Progenitor cell of endocrine pancreas (in vitro differentiated cells): ENCODE results near the gene COBL. TPM values are rescaled to one million over a fixed set of nuclear protein-coding genes. Genes with fewer than 3 reads are reported as not detected.

Experiments
- DNase-seq: peaks from one replicate; pipeline ENCODE4 v3.0.0; 2021; ENCODE audit warnings: low spot score; ENCODE audit not compliant: unreplicated experiment
- H3K27ac Mint-ChIP-seq: 2 replicates; pipeline ENCODE4 v1.8.0; 2021; ENCODE audit warnings: mild to moderate bottlenecking, moderate library complexity, mixed read lengths
- H3K27me3 Mint-ChIP-seq: 2 replicates; pipeline ENCODE4 v1.8.0; 2021; ENCODE audit warnings: mixed read lengths
- H3K36me3 Mint-ChIP-seq: 2 replicates; pipeline ENCODE4 v1.8.0; 2022; ENCODE audit warnings: mixed read lengths; ENCODE audit not compliant: insufficient read depth
- H3K4me1 Mint-ChIP-seq: 2 replicates; pipeline ENCODE4 v1.8.0; 2021; ENCODE audit warnings: low read depth, mixed read lengths
- H3K4me3 Mint-ChIP-seq: 2 replicates; pipeline ENCODE4 v1.8.0; 2021; ENCODE audit warnings: low read depth, mild to moderate bottlenecking, moderate library complexity, mixed read lengths
- H3K9me3 Mint-ChIP-seq: 2 replicates; pipeline ENCODE4 v1.8.0; 2021; ENCODE audit warnings: low read depth, mixed read lengths
- CTCF ChIP-seq: fragments of 200-600 bp; sonication (generic); IDR thresholded peaks from one replicate; pipeline ENCODE4 v1.5.0; 2021; ENCODE audit warnings: antibody characterized with exemption, mild to moderate bottlenecking; ENCODE audit not compliant: unreplicated experiment
- total RNA-seq: library from RNA; stranded (reverse); gene quantifications from 2 replicates; pipeline ENCODE4 v1.2.1, GENCODE V29; 2021

COBL gene
- total RNA-seq, 1 donor from 2014 or later = 21.3 TPM

- H3K9me3 Mint-ChIP-seq = no peaks in the 10 kb centered on the region
- no peaks in the 10 kb centered on the region for H3K27me3 Mint-ChIP-seq
- no peaks in the 10 kb centered on the region for H3K36me3 Mint-ChIP-seq
- TF ChIP-seq CTCF = no peak
- peaks cover 10% of the 10 kb centered on the region for H3K4me1 Mint-ChIP-seq
- no peak overlapping the region for H3K27ac Mint-ChIP-seq
- no peak overlapping the region for H3K4me3 Mint-ChIP-seq
- no peak for DNase-seq
These were observed 240.7 kb downstream of the COBL start for GRCh38 chr7:51075681-51076580.

GRCh38 chr7:51073171-51073570, 243.4 kb downstream of the COBL start:
- no peaks in the 10 kb centered on the region for H3K27me3 Mint-ChIP-seq
- no peak overlapping the region for H3K4me3 Mint-ChIP-seq
- H3K36me3 Mint-ChIP-seq = no peaks in the 10 kb centered on the region
- peaks cover 10% of the 10 kb centered on the region for H3K4me1 Mint-ChIP-seq
- no peak for DNase-seq
- no peak for TF ChIP-seq CTCF
- no peaks in the 10 kb centered on the region for H3K9me3 Mint-ChIP-seq
- no peak overlapping the region for H3K27ac Mint-ChIP-seq

- Mint-ChIP-seq H3K9me3 (no peaks in the 10 kb centered on the region), H3K36me3 (no peaks in the 10 kb centered on the region), H3K27ac (no peak overlapping the region), H3K4me3 (no peak overlapping the region), H3K27me3 (no peaks in the 10 kb centered on the region), H3K4me1 (peaks cover 16% of the 10 kb centered on the region)
- no peak for TF ChIP-seq CTCF
- no peak for DNase-seq
These were observed 244.3 kb downstream of the COBL start for GRCh38 chr7:51072281-51072680.

GRCh38 chr7:51071427-51071826, 245.2 kb downstream of the COBL start:
- Mint-ChIP-seq H3K27ac (no peak overlapping the region), H3K9me3 (no peaks in the 10 kb centered on the region), H3K36me3 (no peaks in the 10 kb centered on the region), H3K27me3 (no peaks in the 10 kb centered on the region), H3K4me3 (no peak overlapping the region), H3K4me1 (peaks cover 22% of the 10 kb centered on the region)
- no peak for TF ChIP-seq CTCF
- DNase-seq = no peak

- no peak overlapping the region for H3K4me3 Mint-ChIP-seq
These were observed 246.5 kb downstream of the COBL start for GRCh38 chr7:51070151-51070550.

More at GRCh38 chr7:51070151-51070550, 246.5 kb downstream of the COBL start:
- H3K9me3 Mint-ChIP-seq = no peaks in the 10 kb centered on the region
- no peak for TF ChIP-seq CTCF
- H3K27ac Mint-ChIP-seq = no peak overlapping the region
- peaks cover 31% of the 10 kb centered on the region for H3K4me1 Mint-ChIP-seq
- no peaks in the 10 kb centered on the region for H3K27me3 Mint-ChIP-seq
- DNase-seq = no peak
- H3K36me3 Mint-ChIP-seq = no peaks in the 10 kb centered on the region
